NAMALWA (cell line): ENCODE data around the gene RO60.

Experiments
- DNase-seq: peaks from one replicate; pipeline ENCODE4 v3.0.0-alpha.2; 2015; ENCODE audit warnings: low spot score

RO60 gene

GRCh38 chr1:193060938-193061337 lies 1.5 kb downstream of the RO60 start:
- peak; percentile 57 for DNase-seq

GRCh38 chr1:193062698-193063463 lies 3.5 kb downstream of the RO60 start:
- DNase-seq: peak; percentile 36

- DNase-seq: no peak
These were observed 6.5 kb downstream of the RO60 start for GRCh38 chr1:193065954-193066353.

GRCh38 chr1:193066606-193067005 lies 7.2 kb downstream of the RO60 start:
- DNase-seq: no peak

- DNase-seq: no peak
These were observed 8.6 kb downstream of the RO60 start for GRCh38 chr1:193068013-193068412.

- DNase-seq: peak; percentile 51
These were observed 10.5 kb downstream of the RO60 start for GRCh38 chr1:193069748-193070385.

GRCh38 chr1:193070386-193070753 lies 11.0 kb downstream of the RO60 start:
- no peak for DNase-seq

- no peak for DNase-seq
These were observed 11.5 kb downstream of the RO60 start for GRCh38 chr1:193070942-193071341.

- no peak for DNase-seq
These were observed 18.6 kb downstream of the RO60 start for GRCh38 chr1:193077991-193078390.

- DNase-seq: no peak
These were observed 19.8 kb downstream of the RO60 start for GRCh38 chr1:193079187-193079586.

- no peak for DNase-seq
These were observed 24.1 kb downstream of the RO60 start for GRCh38 chr1:193083365-193084088.

- no peak for DNase-seq
These were observed 25.9 kb downstream of the RO60 start for GRCh38 chr1:193085263-193085662.

GRCh38 chr1:193086342-193086741 lies 26.9 kb downstream of the RO60 start:
- no peak for DNase-seq

- DNase-seq: no peak
These were observed 28.5 kb downstream of the RO60 start for GRCh38 chr1:193087893-193088292.

- DNase-seq: no peak
These were observed 31.5 kb downstream of the RO60 start for GRCh38 chr1:193090865-193091264.

GRCh38 chr1:193094112-193094511 lies 34.7 kb downstream of the RO60 start:
- no peak for DNase-seq

GRCh38 chr1:193102662-193103061 lies 43.2 kb downstream of the RO60 start:
- DNase-seq: no peak

- DNase-seq: no peak
These were observed 44.5 kb downstream of the RO60 start for GRCh38 chr1:193103759-193104501.

GRCh38 chr1:193104502-193104906 lies 45.1 kb downstream of the RO60 start:
- DNase-seq: peak; percentile 46

GRCh38 chr1:193104907-193105820 lies 45.8 kb downstream of the RO60 start, which contains the start of gene GLRX2:
Gene GLRX2, minus strand, starts transcription at chr1:193105414. Its CDS starts 32 bp downstream, at chr1:193105382.
- DNase-seq: peak; percentile 78

GRCh38 chr1:193105821-193106177 lies 46.4 kb downstream of the RO60 start:
- no peak for DNase-seq
